Naive B cell (primary cell): ENCODE results near the gene SUCNR1. TPM values are rescaled to one million over a fixed set of nuclear protein-coding genes. Genes with fewer than 3 reads are reported as not detected.
"Not testable (repeated sequence)": the region's sequence is repeated elsewhere in the genome, so short reads cannot be mapped to it uniquely, and the experiment has no call there.

Source experiments
- ATAC-seq, 2 donors: fragments of 150-1000 bp; cut with Tn5 transposase; 2 replicates each; pipeline ENCODE4 v1.10.0; 2021; ENCODE audit warnings: low read depth in 2 of 2, mild to moderate bottlenecking in 2 of 2, moderate library complexity in 2 of 2
- DNase-seq: peaks from one replicate; pipeline ENCODE4 v3.0.0; 2022
- H3K27ac Mint-ChIP-seq, 6 donors: one replicate each; pipeline ENCODE4 v1.8.0; 2020 to 2022; ENCODE audit warnings: mild to moderate bottlenecking in 6 of 6, mixed read lengths in 6 of 6, moderate library complexity in 5 of 6, inconsistent platforms in 2 of 6
- H3K27me3 Mint-ChIP-seq, 3 donors: one replicate each; pipeline ENCODE4 v1.8.0; 2021 to 2022; ENCODE audit warnings: mixed read lengths in 3 of 3, mild to moderate bottlenecking in 1 of 3
- H3K36me3 Mint-ChIP-seq, 2 donors: one replicate each; pipeline ENCODE4 v1.8.0; 2020 to 2022; ENCODE audit warnings: mixed read lengths in 2 of 2, inconsistent platforms in 1 of 2, mild to moderate bottlenecking in 1 of 2
- H3K4me1 Mint-ChIP-seq, 3 donors: one replicate each; pipeline ENCODE4 v1.8.0; 2020 to 2022; ENCODE audit warnings: mixed read lengths in 3 of 3, inconsistent platforms in 1 of 3, mild to moderate bottlenecking in 1 of 3, moderate library complexity in 1 of 3
- H3K4me3 Mint-ChIP-seq, 8 donors: one replicate each; pipeline ENCODE4 v1.8.0; 2020 to 2022; ENCODE audit warnings: mild to moderate bottlenecking in 8 of 8, mixed read lengths in 8 of 8, moderate library complexity in 8 of 8, inconsistent platforms in 2 of 8
- H3K9me3 Mint-ChIP-seq, 7 donors: one replicate each; pipeline ENCODE4 v1.8.0; 2020 to 2022; ENCODE audit warnings: mixed read lengths in 7 of 7, mild to moderate bottlenecking in 5 of 7, inconsistent platforms in 2 of 7, moderate library complexity in 1 of 7
- polyA plus RNA-seq, 6 donors: library from polyadenylated mRNA; unstranded; fragments of 300-500 nt; fragmentation: Illumina TruSeq; gene quantifications; one replicate each; pipeline ENCODE4 v1.2.3, GENCODE V29; 2021; ENCODE audit warnings: low read depth in 6 of 6

Gene SUCNR1
- polyA plus RNA-seq, 6 donors from 2014 or later: 0.07 TPM; not detected in 5

- H3K4me3 Mint-ChIP-seq: no peak overlapping the region
- H3K27ac Mint-ChIP-seq: no peak overlapping the region
- DNase-seq (peak; percentile 3), ATAC-seq (no peak)
- H3K9me3 Mint-ChIP-seq: no peaks in the 10 kb centered on the region
- no peaks in the 10 kb centered on the region for H3K36me3 Mint-ChIP-seq
- no peaks in the 10 kb centered on the region for H3K27me3 Mint-ChIP-seq
- H3K4me1 Mint-ChIP-seq: no peaks in the 10 kb centered on the region
These were observed 45.0 kb downstream of the SUCNR1 start for GRCh38 chr3:151918253-151919029.

DNA sequence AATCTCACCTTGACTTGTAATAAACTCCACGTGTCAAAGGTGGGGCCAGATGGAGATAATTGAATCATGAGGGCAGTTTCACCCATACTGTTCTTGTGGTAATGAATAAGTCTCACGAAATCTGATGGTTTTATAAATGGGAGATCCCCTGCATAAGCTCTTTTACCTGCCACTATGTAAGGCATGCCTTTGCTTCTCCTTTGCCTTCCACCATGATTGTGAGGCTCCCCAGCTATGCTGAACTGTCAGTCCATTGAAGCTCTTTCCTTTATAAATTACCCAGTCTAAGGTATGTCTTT, 45.5 kb downstream of the SUCNR1 start:
- H3K27me3 Mint-ChIP-seq: no peaks in the 10 kb centered on the region
- ATAC-seq (no peak), DNase-seq (no peak)
- no peaks in the 10 kb centered on the region for H3K4me1 Mint-ChIP-seq
- no peaks in the 10 kb centered on the region for H3K36me3 Mint-ChIP-seq
- H3K9me3 Mint-ChIP-seq: no peaks in the 10 kb centered on the region
- no peak overlapping the region for H3K27ac Mint-ChIP-seq
- no peak overlapping the region for H3K4me3 Mint-ChIP-seq

GRCh38 chr3:151919446-151919845, 46.0 kb downstream of the SUCNR1 start:
- no peak overlapping the region for H3K27ac Mint-ChIP-seq
- no peak for ATAC-seq

DNA sequence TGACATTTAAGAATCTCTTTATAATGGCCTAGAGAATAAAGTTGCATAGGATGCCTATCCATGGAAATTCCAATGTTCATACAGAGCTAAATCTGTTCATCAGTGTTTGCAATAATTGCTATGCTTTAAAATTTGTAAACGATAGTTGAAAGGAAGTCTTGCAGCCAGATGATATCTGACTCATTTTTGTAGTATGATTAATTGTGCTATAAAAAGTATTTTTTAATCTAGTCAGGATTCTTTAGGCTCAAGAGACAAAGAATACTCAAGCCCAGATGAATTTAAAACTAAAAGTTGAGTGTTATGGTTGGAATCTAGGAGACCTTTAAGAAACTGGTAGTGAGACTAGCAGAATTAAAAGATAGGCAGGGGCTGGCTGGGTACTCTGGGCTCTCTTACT, 50.5 kb downstream of the SUCNR1 start:
- Mint-ChIP-seq H3K27me3 (no peaks in the 10 kb centered on the region), H3K9me3 (peaks cover 0 to 2% (median 0%) of the 10 kb centered on the region in 7 donors), H3K36me3 (no peaks in the 10 kb centered on the region), H3K27ac (no peak overlapping the region), H3K4me3 (no peak overlapping the region), H3K4me1 (no peaks in the 10 kb centered on the region)
- no peak for DNase-seq
- no peak for ATAC-seq

More at GRCh38 chr3:151919446-151919845, 46.0 kb downstream of the SUCNR1 start:
- no peak overlapping the region for H3K4me3 Mint-ChIP-seq
- H3K27me3 Mint-ChIP-seq: no peaks in the 10 kb centered on the region
- no peaks in the 10 kb centered on the region for H3K9me3 Mint-ChIP-seq
- H3K36me3 Mint-ChIP-seq: no peaks in the 10 kb centered on the region
- no peak for DNase-seq
- H3K4me1 Mint-ChIP-seq: no peaks in the 10 kb centered on the region

- ATAC-seq: no peak
- no peaks in the 10 kb centered on the region for H3K4me1 Mint-ChIP-seq
- no peak for DNase-seq
- H3K9me3 Mint-ChIP-seq: peaks cover 0 to 2% (median 0%) of the 10 kb centered on the region in 7 donors
- H3K36me3 Mint-ChIP-seq: no peaks in the 10 kb centered on the region
- H3K27me3 Mint-ChIP-seq: no peaks in the 10 kb centered on the region
- H3K27ac Mint-ChIP-seq: no peak overlapping the region
- H3K4me3 Mint-ChIP-seq: no peak overlapping the region
These were observed 51.3 kb downstream of the SUCNR1 start for GRCh38 chr3:151924753-151925152.

GRCh38 chr3:151925419-151925818, 52.0 kb downstream of the SUCNR1 start:
- Mint-ChIP-seq H3K9me3 (peaks cover 0 to 2% (median 0%) of the 10 kb centered on the region in 7 donors), H3K27me3 (no peaks in the 10 kb centered on the region), H3K4me3 (no peak overlapping the region), H3K36me3 (no peaks in the 10 kb centered on the region), H3K27ac (peak overlapping the region in 1 of 6 donors; percentile 26), H3K4me1 (no peaks in the 10 kb centered on the region)
- no peak for DNase-seq
- no peak for ATAC-seq

GRCh38 chr3:151925876-151926275, 52.4 kb downstream of the SUCNR1 start:
- Mint-ChIP-seq H3K9me3 (peaks cover 0 to 4% (median 0%) of the 10 kb centered on the region in 7 donors), H3K4me3 (no peak overlapping the region), H3K27me3 (no peaks in the 10 kb centered on the region), H3K4me1 (no peaks in the 10 kb centered on the region), H3K27ac (peak overlapping the region in 1 of 6 donors; percentile 26), H3K36me3 (no peaks in the 10 kb centered on the region)
- DNase-seq (no peak), ATAC-seq (no peak)

DNA sequence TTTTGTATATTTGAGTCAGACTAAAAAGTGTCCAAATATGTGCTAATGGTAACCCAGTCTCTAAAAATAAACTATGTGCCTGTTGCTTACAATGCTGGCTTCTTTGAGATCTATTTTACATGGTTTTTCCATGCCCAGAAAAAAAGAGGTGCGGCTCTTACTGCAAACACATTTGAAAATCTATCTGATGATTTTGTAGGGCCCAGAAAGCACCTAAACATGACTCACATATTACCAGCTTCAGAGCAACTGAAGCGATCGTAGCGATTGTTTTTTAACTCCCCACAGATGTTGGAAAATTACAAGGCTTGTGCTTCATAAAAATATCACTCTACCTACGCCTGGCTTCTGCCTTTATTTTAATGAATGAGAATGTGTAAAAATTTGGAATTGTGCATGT, 53.5 kb downstream of the SUCNR1 start:
- H3K9me3 Mint-ChIP-seq: peaks cover 0 to 4% (median 0%) of the 10 kb centered on the region in 7 donors
- DNase-seq (no peak), ATAC-seq (no peak)
- H3K27ac Mint-ChIP-seq: no peak overlapping the region
- no peaks in the 10 kb centered on the region for H3K4me1 Mint-ChIP-seq
- no peak overlapping the region for H3K4me3 Mint-ChIP-seq
- H3K36me3 Mint-ChIP-seq: no peaks in the 10 kb centered on the region
- H3K27me3 Mint-ChIP-seq: no peaks in the 10 kb centered on the region

DNA sequence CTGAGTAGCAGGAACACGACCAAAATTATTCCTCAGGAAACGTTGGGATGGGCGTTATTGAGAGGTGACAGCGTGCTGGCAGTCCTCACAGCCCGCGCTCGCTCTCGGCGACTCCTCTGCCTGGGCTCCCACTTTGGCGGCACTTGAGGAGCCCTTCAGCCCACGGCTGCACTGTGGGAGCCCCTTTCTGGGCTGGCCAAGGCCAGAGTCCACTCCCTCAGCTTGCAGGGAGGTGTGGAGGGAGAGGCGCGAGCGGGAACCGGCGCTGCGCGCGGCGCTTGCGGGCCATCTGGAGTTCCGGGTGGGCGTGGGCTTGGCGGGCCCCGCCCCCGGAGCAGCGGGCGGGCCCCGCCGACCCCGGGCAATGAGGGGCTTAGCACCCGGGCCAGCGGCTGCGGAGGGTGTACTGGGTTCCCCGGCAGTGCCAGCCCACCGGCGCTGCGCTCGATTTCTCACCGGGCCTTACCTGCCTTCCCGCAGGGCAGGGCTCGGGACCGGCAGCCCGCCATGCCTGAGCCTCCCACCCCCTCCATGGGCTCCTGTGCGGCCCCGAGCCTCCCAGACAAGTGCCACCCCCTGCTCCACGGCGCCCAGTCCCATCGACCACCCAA, 54.6 kb downstream of the SUCNR1 start:
- not testable (repeated sequence) for H3K9me3 Mint-ChIP-seq, H3K4me1 Mint-ChIP-seq, H3K36me3 Mint-ChIP-seq, H3K27me3 Mint-ChIP-seq, ATAC-seq, H3K27ac Mint-ChIP-seq, DNase-seq, H3K4me3 Mint-ChIP-seq

GRCh38 chr3:151931171-151931570, 57.7 kb downstream of the SUCNR1 start:
- Mint-ChIP-seq H3K4me3 (no peak overlapping the region), H3K27me3 (no peaks in the 10 kb centered on the region), H3K27ac (no peak overlapping the region), H3K4me1 (no peaks in the 10 kb centered on the region), H3K9me3 (peaks cover 0 to 4% (median 0%) of the 10 kb centered on the region in 7 donors), H3K36me3 (no peaks in the 10 kb centered on the region)
- no peak for ATAC-seq
- DNase-seq: no peak

GRCh38 chr3:151933234-151933853, 59.9 kb downstream of the SUCNR1 start:
- ATAC-seq: no peak
- no peaks in the 10 kb centered on the region for H3K27me3 Mint-ChIP-seq

More at GRCh38 chr3:151933234-151933853, 59.9 kb downstream of the SUCNR1 start:
- H3K27ac Mint-ChIP-seq: no peak overlapping the region
- no peak overlapping the region for H3K4me3 Mint-ChIP-seq
- no peaks in the 10 kb centered on the region for H3K36me3 Mint-ChIP-seq
- no peaks in the 10 kb centered on the region for H3K4me1 Mint-ChIP-seq
- H3K9me3 Mint-ChIP-seq: peaks cover 0 to 4% (median 0%) of the 10 kb centered on the region in 7 donors
- no peak for DNase-seq
